ENCODE measurements around the gene FBXO9.

The FBXO9 gene

DNA sequence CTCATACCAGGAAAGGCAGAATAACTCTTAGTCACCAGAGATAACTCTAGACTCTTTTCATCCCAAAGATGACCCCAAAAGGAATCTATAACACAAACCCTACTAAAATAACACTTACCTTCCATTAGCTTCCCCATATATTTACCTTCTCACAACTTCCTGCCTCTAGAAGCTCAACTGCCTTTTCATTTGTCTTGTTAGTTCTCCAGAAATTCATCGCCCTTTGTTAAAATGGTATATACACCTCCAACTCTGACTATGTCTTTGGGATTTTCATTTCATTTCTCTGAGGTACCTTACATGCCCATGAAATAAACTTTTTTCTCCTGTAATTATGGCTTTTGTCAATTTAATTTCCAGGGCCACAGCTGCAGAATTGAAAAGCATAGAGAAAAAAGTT is 49.9 kb downstream of the FBXO9 start:
- no peak for DNase-seq (ENCODE audit: low read depth)
- TF ChIP-seq CTCF (conservative IDR thresholded peaks at IDR 0.05; ENCODE audit: low read length), result no peak
- H3K4me3 ChIP-seq (ENCODE audit: low read length), result no peak overlapping the region

- DNase-seq (ENCODE audit: low read depth), result no peak
These were observed 50.5 kb downstream of the FBXO9 start for GRCh38 chr6:53115741-53116140.

GRCh38 chr6:53119349-53119748 is 54.1 kb downstream of the FBXO9 start:
- H3K4me3 ChIP-seq (ENCODE audit: low read length), result no peak overlapping the region
- DNase-seq (ENCODE audit: low read depth), result peak; percentile 57
- TF ChIP-seq CTCF (conservative IDR thresholded peaks at IDR 0.05; ENCODE audit: low read length), result no peak

More at GRCh38 chr6:53115741-53116140, 50.5 kb downstream of the FBXO9 start:
- no peak overlapping the region for H3K4me3 ChIP-seq (ENCODE audit: low read length)
- TF ChIP-seq CTCF (conservative IDR thresholded peaks at IDR 0.05; ENCODE audit: low read length), result no peak

- DNase-seq (ENCODE audit: low read depth), result peak; percentile 67
- no peak overlapping the region for H3K4me3 ChIP-seq (ENCODE audit: low read length)
- no peak for TF ChIP-seq CTCF (conservative IDR thresholded peaks at IDR 0.05; ENCODE audit: low read length)
These were observed 54.7 kb downstream of the FBXO9 start for GRCh38 chr6:53119772-53120409.

DNA sequence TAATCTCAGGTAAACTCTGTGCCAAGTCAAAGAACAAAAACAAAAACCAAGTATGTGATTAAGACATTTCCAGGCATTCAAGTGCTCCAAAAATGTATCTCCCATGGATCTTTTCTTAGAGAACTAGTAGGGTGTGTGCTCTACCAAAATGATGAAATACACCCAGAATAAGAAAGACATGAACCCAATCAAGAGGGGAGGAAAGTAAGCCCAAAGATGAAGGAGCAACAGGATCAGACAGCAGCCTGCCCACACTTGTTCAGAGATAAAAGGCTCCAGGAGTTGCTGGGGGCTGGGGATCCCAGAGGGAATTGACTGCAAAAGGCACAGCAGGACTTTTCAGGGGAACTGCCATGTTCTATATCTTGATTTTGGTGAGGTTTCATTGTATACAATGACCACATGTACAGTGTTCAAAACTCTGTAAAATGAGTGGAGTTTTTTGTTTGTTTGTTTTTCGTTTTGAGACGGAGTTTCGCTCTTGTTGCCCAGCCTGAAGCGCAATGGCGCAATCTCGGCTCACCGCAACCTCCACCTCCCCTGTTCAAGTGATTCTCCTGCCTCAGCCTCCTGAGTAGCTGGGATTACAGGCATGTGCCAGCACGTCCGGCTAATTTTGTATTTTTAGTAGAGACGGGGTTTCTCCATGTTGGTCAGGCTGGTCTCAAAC is 59.1 kb downstream of the FBXO9 start:
- H3K4me3 ChIP-seq (ENCODE audit: low read length), result no peak overlapping the region
- TF ChIP-seq CTCF (conservative IDR thresholded peaks at IDR 0.05; ENCODE audit: low read length), result no peak

GRCh38 chr6:53125276-53125675 is 60.1 kb downstream of the FBXO9 start:
- no peak for TF ChIP-seq CTCF (conservative IDR thresholded peaks at IDR 0.05; ENCODE audit: low read length)
- no peak overlapping the region for H3K4me3 ChIP-seq (ENCODE audit: low read length)
- no peak for DNase-seq (ENCODE audit: low read depth)

More for the DNA sequence above, 59.1 kb downstream of the FBXO9 start:
- DNase-seq (ENCODE audit: low read depth), result no peak

DNA sequence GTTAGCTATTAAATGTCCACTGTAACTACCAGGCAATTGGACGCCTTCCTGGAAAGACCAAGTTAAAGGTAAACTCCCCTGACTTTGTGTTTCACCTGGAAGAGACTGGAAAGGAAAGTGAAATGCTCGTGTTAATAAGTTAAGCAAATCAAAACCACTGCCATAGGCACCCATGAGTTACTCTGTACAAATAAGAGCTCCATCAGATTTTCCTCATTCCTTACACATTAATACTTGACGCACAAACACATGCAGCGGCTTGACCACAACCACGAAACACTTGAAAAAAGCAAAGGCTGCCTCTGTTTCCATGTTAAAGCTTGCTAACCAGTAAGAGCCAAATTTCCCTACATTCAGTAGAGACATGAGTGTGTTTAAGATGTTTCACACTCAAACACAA is 63.6 kb downstream of the FBXO9 start:
- peak; percentile 42 for DNase-seq (ENCODE audit: low read depth)
- TF ChIP-seq CTCF (conservative IDR thresholded peaks at IDR 0.05; ENCODE audit: low read length), result no peak
- no peak overlapping the region for H3K4me3 ChIP-seq (ENCODE audit: low read length)

All from AG10803 (cell line).